ENCODE data around the gene KIF5C.

Gene KIF5C

DNA sequence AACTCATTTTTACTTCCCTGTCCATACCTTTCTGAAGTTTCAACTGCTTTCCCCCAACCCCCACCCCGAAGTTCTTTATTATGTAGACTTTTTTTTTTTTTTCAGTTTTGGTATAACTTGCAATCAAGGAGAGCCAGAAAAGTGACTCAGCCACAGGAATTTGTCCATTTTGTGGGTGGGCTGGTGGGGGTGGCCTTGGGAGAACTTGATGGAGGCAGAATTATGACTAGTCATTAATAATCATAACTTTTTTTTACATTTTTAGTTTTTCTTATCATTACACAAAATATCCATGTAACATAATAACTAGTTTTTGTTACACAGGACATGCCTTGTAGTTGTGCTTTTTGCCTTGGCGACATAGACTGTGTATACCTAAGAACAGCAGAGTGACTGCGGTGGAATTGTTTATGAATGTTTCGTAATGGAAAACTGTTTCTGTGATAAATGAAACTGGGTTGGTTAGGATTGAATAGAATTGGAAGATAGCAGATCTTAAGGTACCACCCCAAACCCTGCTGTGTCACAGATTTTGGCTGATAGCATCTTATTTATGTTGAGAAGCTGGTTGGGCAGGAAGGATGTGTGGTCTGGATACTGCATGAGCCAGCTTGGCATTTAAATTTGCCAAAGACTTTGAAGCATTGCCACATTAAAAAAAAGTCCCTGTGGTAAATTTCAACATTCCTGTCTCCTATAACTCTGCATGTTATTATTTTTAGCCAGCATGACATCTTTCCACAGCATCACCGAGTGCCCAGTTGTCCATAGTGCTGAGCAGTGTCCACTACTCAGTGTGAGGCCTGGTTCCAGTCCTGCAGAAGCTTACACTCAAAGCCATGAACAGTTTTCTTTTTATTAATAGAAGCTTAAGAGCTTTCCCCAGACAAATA is 194.2 kb downstream of the KIF5C start:
- peaks cover 3% of the 10 kb centered on the region for H3K4me1 ChIP-seq (ENCODE audit: insufficient read depth, low read length)
- no peaks in the 10 kb centered on the region for H3K9me3 ChIP-seq (ENCODE audit: low read length)
- H3K4me3 ChIP-seq (ENCODE audit: low read depth in 1 of 2, low read length in 2 of 2), result no peak overlapping the region
- H3K9ac ChIP-seq (ENCODE audit: low read length), result no peak overlapping the region
- H3K27me3 ChIP-seq (ENCODE audit: control insufficient read depth in 1 of 2, insufficient read depth in 2 of 2, low read length in 2 of 2), result no peaks in the 10 kb centered on the region
- no peaks in the 10 kb centered on the region for H3K36me3 ChIP-seq (ENCODE audit: insufficient read depth, low read length)
- no peak overlapping the region for H3K27ac ChIP-seq (ENCODE audit: low read depth, low read length)

DNA sequence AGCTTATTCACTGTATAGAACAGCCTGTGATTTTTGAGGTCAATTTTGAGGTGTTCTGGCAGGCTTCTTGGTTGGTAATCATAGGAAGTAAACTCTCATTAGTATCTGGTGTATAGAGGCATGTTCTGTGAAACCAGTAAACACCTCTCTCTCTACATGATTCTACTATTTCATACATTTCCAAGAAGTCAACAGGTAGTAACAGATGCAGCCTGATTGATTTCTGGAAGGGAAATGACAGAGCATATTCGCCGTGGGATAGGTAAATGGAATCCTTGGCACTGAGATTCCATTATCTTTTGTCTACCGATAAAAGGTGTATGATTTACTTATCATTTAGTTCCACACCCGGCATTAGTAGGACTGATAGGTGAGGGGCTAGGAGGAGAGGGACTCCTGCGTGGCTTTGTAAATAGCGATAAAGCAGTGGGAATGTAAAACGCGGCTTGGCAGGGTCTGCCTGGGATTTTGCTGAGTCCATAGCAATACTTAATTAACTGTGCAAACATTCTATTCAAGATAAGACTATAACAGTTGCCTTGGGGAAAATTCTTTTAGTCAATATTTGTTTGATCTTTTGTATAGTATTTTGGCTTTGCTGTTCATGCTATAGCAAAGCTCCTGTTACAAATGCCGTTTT is 195.8 kb downstream of the KIF5C start:
- peaks cover 4% of the 10 kb centered on the region for H3K4me1 ChIP-seq (ENCODE audit: insufficient read depth, low read length)
- H3K36me3 ChIP-seq (ENCODE audit: insufficient read depth, low read length), result no peaks in the 10 kb centered on the region
- H3K9ac ChIP-seq (ENCODE audit: low read length), result no peak overlapping the region
- H3K4me3 ChIP-seq (ENCODE audit: low read depth in 1 of 2, low read length in 2 of 2), result no peak overlapping the region
- H3K27ac ChIP-seq (ENCODE audit: low read depth, low read length), result no peak overlapping the region
- no peaks in the 10 kb centered on the region for H3K27me3 ChIP-seq (ENCODE audit: control insufficient read depth in 1 of 2, insufficient read depth in 2 of 2, low read length in 2 of 2)
- H3K9me3 ChIP-seq (ENCODE audit: low read length), result no peaks in the 10 kb centered on the region

DNA sequence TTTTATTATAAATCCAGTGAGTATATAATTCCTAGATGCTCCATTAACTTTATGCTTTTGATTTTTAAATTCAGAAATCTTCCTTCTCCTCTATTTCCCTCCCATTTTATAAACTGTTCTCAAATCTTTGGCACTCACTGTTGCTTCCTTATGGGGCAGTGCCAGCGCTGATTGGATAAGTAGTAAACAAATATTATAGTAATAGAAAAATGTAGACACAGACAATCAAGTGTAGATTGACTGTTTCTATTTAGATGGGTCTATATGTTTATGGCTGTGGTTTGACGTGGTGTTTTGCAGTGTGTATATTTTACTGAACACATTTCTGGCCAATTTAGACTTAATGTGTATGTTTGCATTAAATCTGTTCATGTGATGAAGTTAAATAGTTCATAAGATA is 200.1 kb downstream of the KIF5C start:
- no peaks in the 10 kb centered on the region for H3K36me3 ChIP-seq (ENCODE audit: insufficient read depth, low read length)
- peaks cover 4% of the 10 kb centered on the region for H3K4me1 ChIP-seq (ENCODE audit: insufficient read depth, low read length)
- no peaks in the 10 kb centered on the region for H3K27me3 ChIP-seq (ENCODE audit: control insufficient read depth in 1 of 2, insufficient read depth in 2 of 2, low read length in 2 of 2)
- no peak overlapping the region for H3K27ac ChIP-seq (ENCODE audit: low read depth, low read length)
- no peak overlapping the region for H3K9ac ChIP-seq (ENCODE audit: low read length)
- no peaks in the 10 kb centered on the region for H3K9me3 ChIP-seq (ENCODE audit: low read length)
- no peak overlapping the region for H3K4me3 ChIP-seq (ENCODE audit: low read depth in 1 of 2, low read length in 2 of 2)

DNA sequence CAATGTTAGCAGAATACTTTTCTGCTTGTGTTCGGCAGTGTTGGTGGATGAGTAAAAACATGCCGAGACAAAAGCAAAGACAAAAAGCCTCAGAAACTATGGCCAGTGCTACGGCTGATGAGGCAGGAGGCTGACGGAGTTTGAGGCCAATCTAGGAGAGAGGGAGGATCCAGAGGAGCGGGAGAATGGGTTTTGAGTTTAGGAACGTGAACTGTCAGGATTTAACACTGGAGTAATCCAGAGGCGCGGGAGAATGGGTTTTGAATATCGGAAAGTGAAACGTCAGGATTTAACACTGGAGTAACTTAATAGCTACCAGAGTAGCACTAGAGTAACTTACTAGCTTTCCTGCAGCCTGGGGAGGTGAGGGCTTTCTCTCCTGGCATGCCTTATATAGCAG is 200.8 kb downstream of the KIF5C start:
- Histone ChIP-seq H3K4me3 (ENCODE audit: low read depth in 1 of 2, low read length in 2 of 2) (no peak overlapping the region), H3K36me3 (ENCODE audit: insufficient read depth, low read length) (no peaks in the 10 kb centered on the region), H3K9ac (ENCODE audit: low read length) (no peak overlapping the region), H3K9me3 (ENCODE audit: low read length) (no peaks in the 10 kb centered on the region), H3K27ac (ENCODE audit: low read depth, low read length) (no peak overlapping the region), H3K4me1 (ENCODE audit: insufficient read depth, low read length) (peaks cover 4% of the 10 kb centered on the region), H3K27me3 (ENCODE audit: control insufficient read depth in 1 of 2, insufficient read depth in 2 of 2, low read length in 2 of 2) (no peaks in the 10 kb centered on the region)
